ENCODE measurements around the gene TNNC1.

DNA sequence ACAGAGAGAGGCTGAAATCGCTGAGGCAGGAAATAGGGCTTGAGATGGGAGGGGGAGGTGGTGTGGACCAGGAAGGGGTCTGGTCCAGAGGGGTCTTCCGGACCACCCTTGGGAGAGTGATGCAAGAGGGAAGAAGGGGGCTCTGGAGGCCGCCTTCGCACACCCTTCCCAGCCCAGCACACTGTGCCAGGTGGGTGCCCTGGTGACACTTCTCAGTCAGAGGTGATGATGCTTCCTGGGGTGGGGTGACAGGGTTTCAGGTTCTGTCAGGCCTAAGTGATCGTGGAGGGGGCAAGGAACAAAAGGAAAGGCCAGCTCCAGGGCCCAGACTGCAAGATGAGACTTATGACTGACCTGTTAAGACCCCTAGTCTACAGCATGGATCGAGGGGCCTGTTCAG lies 21.6 kb downstream of the TNNC1 start:
- TF ChIP-seq, protein P1, sequence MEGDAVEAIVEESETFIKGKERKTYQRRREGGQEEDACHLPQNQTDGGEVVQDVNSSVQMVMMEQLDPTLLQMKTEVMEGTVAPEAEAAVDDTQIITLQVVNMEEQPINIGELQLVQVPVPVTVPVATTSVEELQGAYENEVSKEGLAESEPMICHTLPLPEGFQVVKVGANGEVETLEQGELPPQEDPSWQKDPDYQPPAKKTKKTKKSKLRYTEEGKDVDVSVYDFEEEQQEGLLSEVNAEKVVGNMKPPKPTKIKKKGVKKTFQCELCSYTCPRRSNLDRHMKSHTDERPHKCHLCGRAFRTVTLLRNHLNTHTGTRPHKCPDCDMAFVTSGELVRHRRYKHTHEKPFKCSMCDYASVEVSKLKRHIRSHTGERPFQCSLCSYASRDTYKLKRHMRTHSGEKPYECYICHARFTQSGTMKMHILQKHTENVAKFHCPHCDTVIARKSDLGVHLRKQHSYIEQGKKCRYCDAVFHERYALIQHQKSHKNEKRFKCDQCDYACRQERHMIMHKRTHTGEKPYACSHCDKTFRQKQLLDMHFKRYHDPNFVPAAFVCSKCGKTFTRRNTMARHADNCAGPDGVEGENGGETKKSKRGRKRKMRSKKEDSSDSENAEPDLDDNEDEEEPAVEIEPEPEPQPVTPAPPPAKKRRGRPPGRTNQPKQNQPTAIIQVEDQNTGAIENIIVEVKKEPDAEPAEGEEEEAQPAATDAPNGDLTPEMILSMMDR (IDR thresholded peaks at IDR 0.05): no peak
- no peak for TF ChIP-seq POLR2A (IDR thresholded peaks at IDR 0.05; ENCODE audit: low read depth)
